NCI-H526 (cell line): ENCODE data around the gene NKX6-1.

ENCODE experiments used
- DNase-seq, 2 experiments: peaks; one replicate each; lab custom pipeline; 2025; lab: John Stamatoyannopoulos, UW

Gene NKX6-1

GRCh38 chr4:84498203-84498934 lies 723 bp downstream of the NKX6-1 start:
- DNase-seq = peak in 1 of 2 experiments; percentile 71

- no peak for DNase-seq
These were observed 1.4 kb downstream of the NKX6-1 start for GRCh38 chr4:84497504-84498202.

GRCh38 chr4:84496706-84497503 lies 2.2 kb downstream of the NKX6-1 start:
- DNase-seq = no peak

- DNase-seq = no peak
These were observed 2.8 kb downstream of the NKX6-1 start for GRCh38 chr4:84496331-84496705.

- no peak for DNase-seq
These were observed 3.3 kb downstream of the NKX6-1 start for GRCh38 chr4:84495794-84496261.

- no peak for DNase-seq
These were observed 3.8 kb downstream of the NKX6-1 start for GRCh38 chr4:84495118-84495793.

- no peak for DNase-seq
These were observed 4.6 kb downstream of the NKX6-1 start for GRCh38 chr4:84494531-84494930.

GRCh38 chr4:84494076-84494475 lies 5.0 kb downstream of the NKX6-1 start:
- DNase-seq = no peak

- no peak for DNase-seq
These were observed 5.8 kb downstream of the NKX6-1 start for GRCh38 chr4:84493092-84493850.

GRCh38 chr4:84492737-84493091 lies 6.4 kb downstream of the NKX6-1 start:
- DNase-seq = no peak

GRCh38 chr4:84492290-84492689 lies 6.8 kb downstream of the NKX6-1 start:
- no peak for DNase-seq

GRCh38 chr4:84491481-84491880 lies 7.6 kb downstream of the NKX6-1 start:
- DNase-seq = no peak

- DNase-seq = no peak
These were observed 8.4 kb downstream of the NKX6-1 start for GRCh38 chr4:84490663-84491062.

- no peak for DNase-seq
These were observed 14.9 kb downstream of the NKX6-1 start for GRCh38 chr4:84484236-84484635.

- no peak for DNase-seq
These were observed 15.4 kb downstream of the NKX6-1 start for GRCh38 chr4:84483688-84484087.

- no peak for DNase-seq
These were observed 16.2 kb downstream of the NKX6-1 start for GRCh38 chr4:84482564-84483563.

GRCh38 chr4:84481860-84482245 lies 17.2 kb downstream of the NKX6-1 start:
- DNase-seq = no peak

GRCh38 chr4:84481077-84481859 lies 17.8 kb downstream of the NKX6-1 start:
- DNase-seq = no peak

- no peak for DNase-seq
These were observed 19.0 kb downstream of the NKX6-1 start for GRCh38 chr4:84480082-84480481.
